ENCODE data around the gene FRMD3.

FRMD3 gene

GRCh38 chr9:83447351-83447750 is 90.8 kb downstream of the FRMD3 start:
- no peak for DNase-seq (ENCODE audit: low read depth)
- no peak overlapping the region for H3K4me3 ChIP-seq (ENCODE audit: low read length)
- no peak for TF ChIP-seq CTCF (conservative IDR thresholded peaks at IDR 0.05; ENCODE audit: low read length)

- no peak for DNase-seq (ENCODE audit: low read depth)
- no peak for TF ChIP-seq CTCF (conservative IDR thresholded peaks at IDR 0.05; ENCODE audit: low read length)
- no peak overlapping the region for H3K4me3 ChIP-seq (ENCODE audit: low read length)
Observed at GRCh38 chr9:83445703-83446265, 92.4 kb downstream of the FRMD3 start.

- TF ChIP-seq CTCF (conservative IDR thresholded peaks at IDR 0.05; ENCODE audit: low read length): no peak
- no peak overlapping the region; the same call in 1 of the 2 replicates for H3K4me3 ChIP-seq (ENCODE audit: low read length)
- DNase-seq (ENCODE audit: low read depth): peak; percentile 72
Observed at GRCh38 chr9:83444110-83444509, 94.1 kb downstream of the FRMD3 start.

GRCh38 chr9:83441390-83441789 is 96.8 kb downstream of the FRMD3 start:
- no peak overlapping the region for H3K4me3 ChIP-seq (ENCODE audit: low read length)
- DNase-seq (ENCODE audit: low read depth): peak; percentile 28
- no peak for TF ChIP-seq CTCF (conservative IDR thresholded peaks at IDR 0.05; ENCODE audit: low read length)

- DNase-seq (ENCODE audit: low read depth): no peak
- H3K4me3 ChIP-seq (ENCODE audit: low read length): no peak overlapping the region
- TF ChIP-seq CTCF (conservative IDR thresholded peaks at IDR 0.05; ENCODE audit: low read length): no peak
Observed at GRCh38 chr9:83440641-83441040, 97.6 kb downstream of the FRMD3 start.

- DNase-seq (ENCODE audit: low read depth): no peak
- TF ChIP-seq CTCF (conservative IDR thresholded peaks at IDR 0.05; ENCODE audit: low read length): no peak
- no peak overlapping the region for H3K4me3 ChIP-seq (ENCODE audit: low read length)
Observed at GRCh38 chr9:83435301-83435700, 102.9 kb downstream of the FRMD3 start.

GRCh38 chr9:83434254-83434653 is 103.9 kb downstream of the FRMD3 start:
- no peak for DNase-seq (ENCODE audit: low read depth)
- no peak overlapping the region for H3K4me3 ChIP-seq (ENCODE audit: low read length)
- no peak for TF ChIP-seq CTCF (conservative IDR thresholded peaks at IDR 0.05; ENCODE audit: low read length)
